Measurements from ENCODE around the gene ATXN10.

The ATXN10 gene

GRCh38 chr22:45826520-45826919 is 154.9 kb downstream of the ATXN10 start:
- no peak for DNase-seq (ENCODE audit: low spot score)

- DNase-seq (ENCODE audit: low spot score), result no peak
These were observed 157.2 kb downstream of the ATXN10 start for GRCh38 chr22:45828841-45829240.

DNA sequence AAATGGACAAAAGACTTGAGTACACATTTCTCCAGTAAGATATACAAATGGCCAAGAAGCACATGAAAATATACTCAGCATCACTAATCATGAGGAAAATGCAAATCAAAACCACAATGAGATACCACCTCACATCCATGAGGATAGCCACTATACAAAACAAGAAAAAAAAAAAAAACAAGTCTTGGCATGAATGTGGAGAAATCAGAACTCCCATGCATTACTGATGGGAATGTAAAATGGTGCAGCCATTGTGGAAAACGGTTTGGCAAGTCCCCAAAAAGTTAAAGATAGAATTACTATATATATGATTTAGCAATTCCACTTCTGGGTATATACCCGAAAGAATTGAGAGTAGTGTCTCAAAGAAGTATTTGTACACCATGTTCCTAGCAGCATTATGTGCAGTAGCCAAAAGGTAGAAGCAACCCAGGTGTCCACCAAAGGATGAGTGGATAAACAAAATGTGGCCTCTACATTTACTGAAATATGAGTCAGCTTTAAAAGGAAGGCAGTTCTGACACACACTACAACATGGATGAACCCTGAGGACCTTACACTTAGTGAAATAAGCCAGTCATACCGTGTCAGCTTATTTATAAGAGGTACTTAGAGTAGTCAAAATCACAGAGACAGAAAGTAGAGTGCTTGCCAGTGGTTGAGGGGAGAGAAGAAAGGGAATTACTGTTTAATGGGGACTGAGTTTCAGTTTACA is 159.1 kb downstream of the ATXN10 start:
- peak; percentile 45 for DNase-seq (ENCODE audit: low spot score)

GRCh38 chr22:45831394-45831793 is 159.8 kb downstream of the ATXN10 start:
- peak; percentile 33 for DNase-seq (ENCODE audit: low spot score)

DNA sequence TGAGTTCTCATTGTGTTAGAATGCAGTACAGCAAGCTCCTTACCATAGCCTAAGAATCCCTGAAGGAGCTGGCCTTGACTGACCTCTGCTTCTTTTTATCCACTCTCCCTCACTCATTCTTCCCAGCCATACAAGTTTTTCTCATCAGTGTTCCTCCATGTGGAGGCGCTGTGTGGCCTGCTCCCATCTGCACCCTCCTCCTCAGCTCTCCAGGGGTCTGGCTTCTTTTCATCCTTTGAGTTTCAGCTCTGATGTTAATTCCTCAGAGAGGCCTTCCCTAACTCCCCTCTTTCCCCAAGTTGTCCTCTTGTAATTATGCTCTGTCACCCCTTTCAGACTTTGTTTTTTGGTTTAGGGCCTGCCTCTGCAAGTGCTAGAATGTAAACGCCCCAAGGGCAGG is 160.5 kb downstream of the ATXN10 start:
- no peak for DNase-seq (ENCODE audit: low spot score)

DNA sequence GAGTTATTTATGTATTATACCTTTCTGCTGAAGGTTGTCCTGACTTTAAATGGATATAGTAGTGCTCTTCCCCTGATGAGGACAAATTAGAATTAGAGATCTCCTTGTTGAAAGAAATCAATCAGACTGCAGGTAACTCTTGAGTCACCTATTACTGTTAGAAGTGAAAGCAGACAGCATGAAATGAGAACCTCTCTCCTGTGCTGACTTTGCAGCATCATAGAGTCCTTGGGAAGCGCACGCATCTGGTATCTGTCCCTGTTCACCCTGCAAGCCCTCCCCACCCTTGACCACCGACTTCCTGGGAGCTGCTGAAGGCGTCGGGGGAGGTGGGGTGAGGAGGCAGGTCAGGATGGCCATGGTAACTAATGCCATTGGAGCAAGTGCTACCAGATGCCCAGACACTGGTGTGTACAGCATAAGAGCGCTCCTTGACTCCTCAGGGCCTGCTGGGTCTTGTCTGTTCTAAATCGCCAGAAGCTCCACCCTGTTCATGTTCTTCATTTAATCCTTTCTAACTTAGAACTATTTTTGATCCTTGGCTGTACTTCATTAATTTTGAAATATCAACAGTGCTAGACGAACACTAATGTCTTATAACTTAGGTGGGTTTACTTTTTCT is 161.4 kb downstream of the ATXN10 start:
- no peak for DNase-seq (ENCODE audit: low spot score)

DNA sequence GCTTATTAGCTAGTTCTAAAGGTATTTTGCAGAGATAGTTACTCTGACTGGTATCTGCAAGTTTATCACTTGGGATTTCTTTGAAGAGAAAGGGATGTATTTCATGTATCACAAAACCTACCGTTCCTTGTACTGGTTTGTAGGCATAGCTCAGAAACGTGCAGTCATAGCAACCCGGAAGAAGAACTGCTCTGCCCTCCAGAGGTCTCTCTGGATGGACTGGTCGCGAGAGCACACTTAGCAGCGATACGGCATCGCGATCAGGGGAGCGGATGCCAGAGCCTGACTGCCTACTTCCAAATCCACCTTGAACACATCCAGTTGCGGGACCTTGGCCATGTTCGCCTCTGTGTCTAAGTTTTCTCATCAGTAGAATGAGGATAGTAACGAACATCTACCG is 162.0 kb downstream of the ATXN10 start:
- no peak for DNase-seq (ENCODE audit: low spot score)

DNA sequence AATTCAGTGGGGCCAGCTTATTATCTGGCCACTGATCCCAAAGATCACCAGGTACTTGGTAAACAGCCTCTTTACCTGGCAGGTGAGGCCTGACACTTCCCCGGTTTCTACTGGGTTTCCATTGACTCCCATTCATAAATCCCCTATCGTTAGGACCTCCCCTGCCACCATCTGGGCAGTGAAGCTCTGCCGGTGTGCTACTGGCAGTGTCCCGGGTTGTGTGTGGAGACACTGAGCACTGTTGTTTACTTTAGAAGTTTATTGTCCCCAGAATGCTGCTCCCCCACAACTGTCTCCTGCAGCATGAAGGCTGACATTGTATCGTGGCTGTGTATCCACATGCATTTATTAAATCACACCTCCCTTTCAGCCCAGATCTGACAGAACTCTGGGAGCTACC is 162.6 kb downstream of the ATXN10 start:
- no peak for DNase-seq (ENCODE audit: low spot score)

GRCh38 chr22:45834795-45835194 is 163.2 kb downstream of the ATXN10 start:
- no peak for DNase-seq (ENCODE audit: low spot score)

DNA sequence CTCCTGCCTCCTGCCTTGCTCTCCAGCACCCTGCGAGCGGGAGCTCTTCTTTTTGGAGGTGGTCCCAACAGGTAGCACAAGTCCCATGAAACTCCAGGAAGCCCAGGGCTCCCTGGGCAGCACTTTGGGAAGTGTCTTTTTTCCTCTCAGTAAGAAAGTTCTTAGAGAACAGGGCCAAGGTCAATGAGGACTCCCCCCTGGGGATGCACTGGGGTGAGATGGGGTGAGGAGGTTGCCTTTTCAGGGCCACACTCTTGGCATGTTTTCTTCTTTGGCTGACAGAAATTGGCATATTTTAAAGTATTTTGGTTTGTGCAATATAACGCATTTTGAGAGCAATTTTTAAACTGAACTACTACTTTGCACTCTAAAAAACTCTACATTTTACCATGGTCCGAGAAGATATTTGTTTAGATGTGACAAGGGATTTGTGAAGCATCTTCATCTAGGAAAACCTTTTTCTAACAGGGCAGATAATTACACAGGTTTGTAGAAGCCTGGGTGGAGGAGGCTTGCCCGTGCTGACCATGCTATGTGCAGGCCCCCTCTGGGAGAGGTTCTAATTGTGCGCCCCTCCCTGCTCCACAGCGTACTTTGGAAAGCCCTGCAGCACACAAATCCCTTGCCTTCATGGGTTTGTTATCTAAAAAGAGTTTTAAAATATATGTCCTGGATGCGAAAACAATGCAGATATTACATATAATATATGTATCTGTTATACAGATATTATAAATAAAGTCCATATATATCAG is 165.0 kb downstream of the ATXN10 start:
- DNase-seq (ENCODE audit: low spot score), result no peak

- DNase-seq (ENCODE audit: low spot score), result no peak
These were observed 165.9 kb downstream of the ATXN10 start for GRCh38 chr22:45837508-45837907.

DNA sequence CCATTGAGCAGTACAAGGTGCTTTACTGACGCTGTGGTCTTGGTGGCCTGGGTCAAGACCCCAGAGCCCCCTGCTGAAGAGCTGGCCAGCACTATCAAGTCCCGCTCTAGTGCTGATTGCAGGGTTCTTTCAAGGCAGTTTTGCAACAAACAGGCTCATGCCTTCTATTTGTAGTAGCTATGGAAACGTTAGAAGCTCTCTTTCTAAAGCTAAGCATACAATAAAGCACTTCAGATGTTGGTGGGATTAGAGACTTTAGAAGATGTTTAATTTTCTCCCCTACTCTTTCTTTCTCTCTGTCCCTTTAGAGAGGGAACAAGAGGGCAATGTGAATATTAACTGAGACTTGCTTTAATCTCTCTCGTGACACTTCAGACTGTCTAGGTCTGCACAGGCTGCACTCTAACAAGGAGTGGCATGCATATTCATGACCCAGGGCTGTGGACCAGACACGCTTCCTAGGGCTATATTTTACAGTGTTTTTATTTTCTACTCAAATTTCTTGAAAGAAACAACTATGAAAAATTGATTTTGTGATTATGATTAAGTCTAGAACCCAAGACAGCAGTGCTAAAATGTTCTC is 166.8 kb downstream of the ATXN10 start:
- no peak for DNase-seq (ENCODE audit: low spot score)

DNA sequence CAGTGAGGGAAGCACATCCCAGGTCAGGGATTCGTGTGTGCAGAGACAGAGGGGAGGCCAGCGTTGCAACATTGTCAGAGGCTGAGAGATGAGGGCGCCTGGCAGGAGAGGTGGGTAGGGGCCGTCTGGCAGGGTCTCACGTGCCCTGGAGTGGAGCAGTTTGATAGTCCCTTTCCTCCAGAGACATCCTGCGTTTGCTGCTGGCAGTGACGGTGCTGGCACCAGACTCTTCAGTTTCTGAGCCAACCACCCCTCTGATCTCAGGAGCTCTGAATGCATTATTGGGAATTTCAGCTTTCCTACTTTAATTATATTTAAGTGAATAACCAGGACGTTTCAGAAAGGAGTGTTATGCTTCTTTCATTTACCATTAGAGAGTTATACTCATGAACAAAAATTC is 168.8 kb downstream of the ATXN10 start:
- no peak for DNase-seq (ENCODE audit: low spot score)

DNA sequence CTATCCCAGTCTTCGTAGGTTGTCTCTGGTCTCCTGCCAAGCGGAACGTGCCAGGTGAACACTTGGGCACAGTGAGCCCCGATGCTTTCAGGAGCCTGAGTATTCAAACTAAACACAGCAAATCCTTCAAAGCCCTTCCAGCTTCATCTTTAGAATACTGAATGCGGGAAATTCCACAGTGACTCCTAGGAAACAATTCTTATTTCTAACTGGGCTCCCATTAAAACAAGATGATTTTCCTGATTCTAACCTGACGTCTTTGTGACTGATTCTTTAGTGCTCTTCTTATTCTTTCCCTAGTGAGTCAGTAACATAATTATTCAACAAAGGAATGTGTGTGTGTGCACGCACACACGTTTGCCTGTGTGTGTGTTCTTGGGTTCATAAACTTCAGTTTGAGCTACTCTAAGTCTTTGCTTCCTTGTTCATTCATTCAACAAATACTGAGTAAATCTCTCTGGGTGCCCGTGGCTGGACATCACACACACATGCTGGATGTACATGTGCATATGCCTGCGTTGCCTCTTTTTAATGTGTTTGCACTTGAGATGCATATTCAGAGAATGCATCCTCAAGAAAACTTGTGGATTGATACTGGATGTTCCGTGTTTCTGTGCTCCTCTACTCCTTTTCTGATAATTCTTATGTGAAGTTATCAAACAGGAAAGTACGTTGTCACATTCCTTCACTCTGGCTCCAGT is 170.8 kb downstream of the ATXN10 start:
- DNase-seq (ENCODE audit: low spot score), result peak; percentile 84

- DNase-seq (ENCODE audit: low spot score), result no peak
These were observed 171.4 kb downstream of the ATXN10 start for GRCh38 chr22:45843031-45843430.

DNA sequence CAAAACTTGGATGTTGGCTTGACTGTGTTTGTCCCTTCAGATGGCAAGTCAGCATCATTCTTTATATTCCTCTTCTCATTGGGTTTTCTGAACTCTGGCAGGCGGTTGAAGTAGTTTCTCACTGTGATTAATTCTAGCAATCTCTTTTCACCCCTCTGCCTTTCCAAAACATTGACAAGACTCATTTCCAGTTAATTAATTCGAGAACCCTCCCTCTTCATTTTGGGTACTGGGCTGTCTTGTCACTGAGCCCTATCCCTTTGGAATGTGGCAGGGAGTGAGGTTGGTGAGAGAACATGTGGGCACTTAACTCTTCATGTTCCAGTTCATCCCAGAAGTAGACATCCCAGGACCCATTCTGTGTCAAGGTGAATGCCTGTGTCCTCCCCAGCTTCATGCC is 172.4 kb downstream of the ATXN10 start:
- DNase-seq (ENCODE audit: low spot score), result no peak

DNA sequence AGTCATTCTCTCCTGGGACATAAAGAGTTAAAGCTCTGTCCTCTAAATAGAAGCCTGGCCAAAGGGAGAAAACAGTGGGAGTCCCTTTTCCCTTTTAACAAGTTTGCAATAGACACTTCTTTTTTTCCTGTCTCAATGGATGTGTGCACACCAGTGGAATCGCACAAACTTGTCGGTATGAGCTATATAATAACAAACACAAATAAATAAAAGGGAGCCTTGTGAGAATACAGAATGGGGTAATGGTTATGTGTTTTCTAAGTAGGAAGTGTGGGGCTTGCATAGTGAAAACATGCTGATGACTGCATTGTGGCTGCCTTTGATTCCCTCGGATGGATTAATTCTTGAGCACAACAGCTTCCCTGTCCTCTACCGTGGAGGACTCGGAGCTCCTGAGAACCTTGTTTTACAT is 173.4 kb downstream of the ATXN10 start:
- peak; percentile 22 for DNase-seq (ENCODE audit: low spot score)

DNA sequence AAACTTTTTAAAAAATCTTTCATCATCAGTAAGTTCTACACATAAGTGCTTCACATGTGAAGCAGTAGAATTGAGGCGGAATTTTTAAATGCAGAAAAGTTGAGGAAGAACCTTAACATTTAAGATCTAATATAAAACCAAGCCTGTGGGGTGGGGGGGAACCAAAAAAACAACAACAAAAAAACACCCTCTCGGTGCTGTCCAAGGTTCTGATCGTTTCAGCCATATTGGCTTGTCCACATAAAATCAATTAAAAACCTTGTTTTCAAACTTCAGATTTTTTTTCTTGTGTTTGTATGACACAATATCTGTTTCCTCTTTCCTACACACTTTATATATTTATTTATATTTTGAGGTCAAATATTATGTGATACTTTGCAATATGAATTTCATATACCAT is 175.3 kb downstream of the ATXN10 start:
- DNase-seq (ENCODE audit: low spot score), result no peak

DNA sequence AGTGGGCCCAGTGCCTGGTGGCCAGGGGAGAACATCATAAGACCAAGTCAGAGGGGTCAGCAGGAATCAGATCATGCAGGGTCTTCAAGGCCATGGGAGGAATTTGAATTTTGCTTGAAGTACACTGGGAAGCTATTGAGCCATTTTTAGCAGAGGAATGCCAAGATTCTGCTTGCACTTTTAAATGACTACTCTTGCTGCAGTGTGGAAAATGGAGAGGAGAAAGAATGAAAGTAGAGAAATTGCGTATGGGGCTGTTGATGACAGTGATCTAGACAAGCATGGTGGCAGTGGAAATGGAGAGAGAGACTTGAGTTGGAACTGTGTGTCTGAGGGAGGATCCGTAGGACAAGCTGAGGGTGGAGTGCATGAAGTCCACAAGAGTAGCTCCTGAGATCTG is 177.3 kb downstream of the ATXN10 start:
- DNase-seq (ENCODE audit: low spot score), result no peak

- no peak for DNase-seq (ENCODE audit: low spot score)
These were observed 181.2 kb downstream of the ATXN10 start for GRCh38 chr22:45852826-45853225.

- no peak for DNase-seq (ENCODE audit: low spot score)
These were observed 184.3 kb downstream of the ATXN10 start for GRCh38 chr22:45855961-45856360.

- no peak for DNase-seq (ENCODE audit: low spot score)
These were observed 185.9 kb downstream of the ATXN10 start for GRCh38 chr22:45857519-45857918.

All from kidney tubule cell (primary cell).